PC-9 (cell line): ENCODE measurements around the gene DKK3.

Experiments
- CTCF ChIP-seq: fragments of 200-600 bp; sonication (generic); conservative IDR thresholded peaks from 2 replicates; pipeline ENCODE4 v1.6.1; 2017; ENCODE audit warnings: mixed run types, antibody characterized with exemption, mild to moderate bottlenecking, moderate library complexity
- EZH2 ChIP-seq: fragments of 200-600 bp; sonication (generic); IDR thresholded peaks from 2 replicates; pipeline ENCODE4 v1.8.0; 2017; ENCODE audit warnings: antibody characterized with exemption, low read depth

GRCh38 chr11:12029119-12029518, 20.7 kb upstream of the DKK3 start:
- no peak for TF ChIP-seq CTCF
- no peak for TF ChIP-seq EZH2
